NT2/D1 (cell line): Measurements from ENCODE around the gene SUGP1.

Source experiments
- SUZ12 ChIP-seq: IDR thresholded peaks from 2 replicates; pipeline ENCODE4 v1.6.1; 2011; ENCODE audit not compliant: insufficient read length, insufficient read depth; ENCODE audit errors: extremely low read depth
- YY1 ChIP-seq: IDR thresholded peaks from 2 replicates; pipeline ENCODE4 v1.6.1; 2011; ENCODE audit not compliant: insufficient read length, insufficient read depth
- ZNF274 ChIP-seq: IDR thresholded peaks from 2 replicates; pipeline ENCODE4 v1.6.1; 2011; ENCODE audit warnings: mild to moderate bottlenecking, low read depth, low read length

- TF ChIP-seq SUZ12: no peak
- no peak for TF ChIP-seq ZNF274
- no peak for TF ChIP-seq YY1
These were observed 93.6 kb downstream of the SUGP1 start for GRCh38 chr19:19226663-19227062.
